Spleen (tissue), 11 donors: ENCODE data around the gene NCAN. TPM values are rescaled to one million over a fixed set of nuclear protein-coding genes. Genes with fewer than 3 reads are reported as not detected.
"Not testable (repeated sequence)": the region's sequence is repeated elsewhere in the genome, so short reads cannot be mapped to it uniquely, and the experiment has no call there.

ENCODE experiments used
- DNase-seq: peaks from one replicate; pipeline ENCODE4 v3.0.0-alpha.2; 2020
- H3K27ac ChIP-seq, 8 donors: fragments of 200-600 bp; sonication (generic) in 7 of 8; 1 replicate in 4 of 8; 2 replicates in 4 of 8; pipeline versions ENCODE4 v1.5.0 to v1.8.0; 2016 to 2021; ENCODE audit warnings: inconsistent platforms in 4 of 8, mild to moderate bottlenecking in 4 of 8, moderate library complexity in 1 of 8
- H3K27me3 ChIP-seq, 7 donors: fragments of 200-600 bp; sonication (generic) in 6 of 7; replicated peaks in 1 of 7; 1 replicate in 4 of 7; 2 replicates in 3 of 7; pipeline versions ENCODE4 v1.5.0 to v1.8.0; 2016 to 2021; ENCODE audit warnings: inconsistent platforms in 3 of 7, mild to moderate bottlenecking in 1 of 7
- H3K36me3 ChIP-seq, 6 donors: fragments of 200-600 bp; sonication (generic) in 5 of 6; 1 replicate in 4 of 6; 2 replicates in 2 of 6; pipeline versions ENCODE4 v1.5.0 to v1.8.0; 2016 to 2021; ENCODE audit warnings: inconsistent platforms in 2 of 6
- H3K4me1 ChIP-seq, 6 donors: fragments of 200-600 bp; sonication (generic) in 5 of 6; 1 replicate in 3 of 6; 2 replicates in 3 of 6; pipeline versions ENCODE4 v1.5.0 to v1.8.0; 2016 to 2021; ENCODE audit warnings: inconsistent platforms in 3 of 6
- H3K4me3 ChIP-seq, 8 donors: fragments of 200-600 bp; sonication (generic) in 7 of 8; 1 replicate in 4 of 8; 2 replicates in 4 of 8; pipeline versions ENCODE4 v1.5.0 to v1.8.0; 2016 to 2021; ENCODE audit warnings: inconsistent platforms in 4 of 8, mild to moderate bottlenecking in 4 of 8, moderate library complexity in 2 of 8
- H3K9me3 ChIP-seq, 8 donors: fragments of 200-600 bp; sonication (generic) in 7 of 8; 1 replicate in 4 of 8; 2 replicates in 4 of 8; pipeline versions ENCODE4 v1.5.0 to v1.8.0; 2016 to 2021; ENCODE audit warnings: inconsistent platforms in 4 of 8
- POLR2A ChIP-seq, 3 donors: fragments of 450-650 bp; IDR thresholded peaks; one replicate each; pipeline ENCODE4 v1.5.1; 2017; ENCODE audit warnings: antibody characterized with exemption in 3 of 3, mild to moderate bottlenecking in 1 of 3
- POLR2AphosphoS5 ChIP-seq, 3 donors: sonication (generic); formaldehyde crosslinking; IDR thresholded peaks; one replicate each; pipeline ENCODE4 v1.5.1; 2017; ENCODE audit warnings: antibody characterized with exemption in 3 of 3
- WGBS, 5 donors: extraction: QIAGEN DNeasy Blood & Tissue Kit in 3 of 5; methylation state at CpG; one replicate each; pipeline versions ENCODE4 v1.1.5 to v1.1.7; 2013 to 2018; 5-methylcytosine and 5-hydroxymethylcytosine counted together
- intact Hi-C: fragments of 100-400 bp; cut with DNase I; formaldehyde crosslinking; loops from one replicate; pipeline ENCODE4 v1.15.0; 2023; ENCODE audit warnings: low total_unique reads
- polyA plus RNA-seq, 3 donors: library from polyadenylated mRNA; stranded (reverse); fragments of 200-250 nt; gene quantifications; one replicate each; pipeline ENCODE4 v1.2.1, GENCODE V29; 2013
- total RNA-seq, 7 donors: library from RNA; depleted of rRNA in 3 of 7; stranded (reverse); fragments of >200 nt in 3 of 7; fragmentation: NEBNext Ultra II Directional in 4 of 7; extraction: Animal tissue kit (Norgen Biotek cat#: 25700) in 4 of 7; gene quantifications; one replicate each; pipeline versions ENCODE4 v1.1.0 to v1.2.1, GENCODE V29; 2016 to 2021
- TF ChIP-seq, protein P1 (sequence below), 11 experiments: fragments of 200-600 bp in 7 of 11; fragments of 450-650 bp in 4 of 11; sonication (generic) in 4 of 11; IDR thresholded peaks in 8 of 11; conservative IDR thresholded peaks in 3 of 11; 1 replicate in 7 of 11; 2 replicates in 4 of 11; pipeline versions ENCODE4 v1.4.0 to v1.8.0; 2016 to 2021; ENCODE audit warnings: antibody characterized with exemption in 11 of 11, inconsistent platforms in 4 of 11, mild to moderate bottlenecking in 1 of 11
- donor health status: healthy with polysubstance abuse.
- donor health status: DM: no; HTN: no; CAD: no; lungs with moderate emphysema.
- donor health status: DM: no; HTN: no; CAD: no.
- donor health status: Bipolar disorder and iron deficiency.
- donor health status: healthy.
- donor health status: DM: no; HTN: no; CAD: no.
- donor health status: DM: yes; HTN: yes; CAD: no.

NCAN gene
- total and polyA plus RNA-seq, 10 donors = 0.17 TPM; not detected in 9

DNA sequence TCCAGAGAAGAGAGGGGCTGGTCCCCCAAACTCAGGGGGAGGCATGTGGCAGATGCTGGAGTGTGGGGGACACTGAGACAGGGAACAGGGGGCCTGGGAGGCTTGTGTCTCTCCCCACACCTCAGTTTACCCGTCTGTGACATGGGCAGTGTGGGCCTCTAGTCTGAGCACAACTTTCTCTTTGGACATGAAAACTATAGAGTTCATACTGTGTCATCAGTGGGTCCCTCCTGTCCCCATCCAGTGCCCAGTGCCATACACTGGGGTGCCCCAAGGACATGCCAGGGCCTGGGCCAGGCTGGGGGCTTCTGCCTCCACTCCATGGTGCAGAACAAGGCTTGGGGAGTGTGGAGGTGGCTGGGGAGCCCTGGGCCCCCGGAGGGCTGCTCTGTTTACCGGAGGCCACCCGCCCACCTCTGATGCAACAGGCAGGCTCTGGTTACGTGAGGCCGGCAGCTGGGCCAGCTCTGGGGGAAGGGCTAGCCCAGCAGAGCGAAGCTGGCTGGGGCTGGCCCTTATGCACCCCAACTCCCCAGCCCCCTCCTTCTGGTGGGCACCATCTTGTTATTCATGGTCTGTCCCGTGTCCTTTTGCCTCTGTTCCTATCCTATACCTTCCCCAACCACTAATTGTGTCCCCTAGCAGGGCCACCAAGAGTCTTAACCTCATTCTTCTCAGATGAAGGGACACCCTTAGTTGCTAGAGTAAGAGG lies 39.8 kb upstream of the NCAN start:
- intact Hi-C loops = no loop called here
- H3K9me3 ChIP-seq = no peaks in the 10 kb centered on the region
- peaks cover 0 to 59% (median 21%) of the 10 kb centered on the region in 6 donors for H3K4me1 ChIP-seq
- no peak for DNase-seq
- peaks cover 0 to 39% (median 5%) of the 10 kb centered on the region in 6 donors for H3K36me3 ChIP-seq
- peak overlapping the region in 2 of 8 donors; percentile 42 to 69 for H3K27ac ChIP-seq
- TF ChIP-seq POLR2AphosphoS5 (IDR thresholded peaks at IDR 0.05) (peak in 1 of 3 donors; percentile 63), POLR2A (IDR thresholded peaks at IDR 0.05) (no peak)
- TF ChIP-seq, protein P1, sequence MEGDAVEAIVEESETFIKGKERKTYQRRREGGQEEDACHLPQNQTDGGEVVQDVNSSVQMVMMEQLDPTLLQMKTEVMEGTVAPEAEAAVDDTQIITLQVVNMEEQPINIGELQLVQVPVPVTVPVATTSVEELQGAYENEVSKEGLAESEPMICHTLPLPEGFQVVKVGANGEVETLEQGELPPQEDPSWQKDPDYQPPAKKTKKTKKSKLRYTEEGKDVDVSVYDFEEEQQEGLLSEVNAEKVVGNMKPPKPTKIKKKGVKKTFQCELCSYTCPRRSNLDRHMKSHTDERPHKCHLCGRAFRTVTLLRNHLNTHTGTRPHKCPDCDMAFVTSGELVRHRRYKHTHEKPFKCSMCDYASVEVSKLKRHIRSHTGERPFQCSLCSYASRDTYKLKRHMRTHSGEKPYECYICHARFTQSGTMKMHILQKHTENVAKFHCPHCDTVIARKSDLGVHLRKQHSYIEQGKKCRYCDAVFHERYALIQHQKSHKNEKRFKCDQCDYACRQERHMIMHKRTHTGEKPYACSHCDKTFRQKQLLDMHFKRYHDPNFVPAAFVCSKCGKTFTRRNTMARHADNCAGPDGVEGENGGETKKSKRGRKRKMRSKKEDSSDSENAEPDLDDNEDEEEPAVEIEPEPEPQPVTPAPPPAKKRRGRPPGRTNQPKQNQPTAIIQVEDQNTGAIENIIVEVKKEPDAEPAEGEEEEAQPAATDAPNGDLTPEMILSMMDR (IDR thresholded peaks at IDR 0.05 in 8 of 11, conservative IDR thresholded peaks at IDR 0.05 in 3 of 11) = no peak
- no peak overlapping the region for H3K4me3 ChIP-seq
- peaks cover 0 to 19% (median 0%) of the 10 kb centered on the region in 7 donors for H3K27me3 ChIP-seq
- 35 to 70% (median 60%) methylated on average over 5 to 8 of the region's 8 CpGs for WGBS, 5 donors

DNA sequence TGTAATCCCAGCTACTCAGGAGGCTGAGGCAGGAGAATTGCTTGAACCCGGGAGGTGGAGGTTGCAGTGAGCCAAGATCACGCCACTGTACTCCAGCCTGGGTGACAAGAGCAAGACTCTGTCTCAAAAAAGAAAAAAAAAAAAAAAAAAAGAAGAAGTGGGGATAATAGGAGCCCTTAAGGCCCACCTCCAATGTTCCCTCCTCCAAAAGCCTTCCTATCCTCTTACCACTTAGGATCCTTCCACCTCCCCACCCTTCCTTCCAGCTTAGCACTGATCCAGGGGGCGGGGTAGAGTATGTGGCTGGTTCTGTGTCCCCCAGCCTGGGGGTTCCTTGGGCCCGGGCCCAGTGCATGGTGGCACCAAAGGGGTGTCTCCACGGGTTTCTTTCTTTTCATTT lies 38.5 kb upstream of the NCAN start:
- H3K4me1 ChIP-seq = peaks cover 0 to 59% (median 21%) of the 10 kb centered on the region in 6 donors
- intact Hi-C loops, H3K9me3 ChIP-seq, H3K27ac ChIP-seq, DNase-seq, H3K4me3 ChIP-seq: not testable (repeated sequence)
- WGBS, 5 donors = 82 to 97% (median 86%) methylated on average over 5 of the region's 5 CpGs
- H3K36me3 ChIP-seq = peaks cover 0 to 50% (median 9%) of the 10 kb centered on the region in 6 donors
- peaks cover 0 to 19% (median 0%) of the 10 kb centered on the region in 7 donors for H3K27me3 ChIP-seq

DNA sequence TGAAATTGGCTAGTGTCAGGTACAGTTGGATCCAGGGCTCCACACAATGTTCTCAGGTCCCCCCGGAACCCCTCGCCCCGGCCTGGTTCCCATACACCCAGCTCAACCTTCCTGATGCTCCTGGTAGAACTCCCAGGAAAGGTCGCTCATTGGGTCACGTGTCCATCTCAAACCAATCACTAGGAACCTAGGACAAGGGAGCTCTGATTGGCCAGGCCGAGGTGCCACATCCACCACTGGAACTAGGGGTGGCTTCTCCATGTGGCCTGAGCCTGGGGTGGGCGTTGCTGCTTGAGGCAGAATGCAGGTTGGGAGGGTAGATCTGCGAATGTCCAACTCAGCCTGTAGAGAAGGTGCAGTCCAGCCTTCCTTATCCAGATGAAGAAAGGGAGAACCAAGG lies 34.8 kb upstream of the NCAN start:
- no peak overlapping the region for H3K27ac ChIP-seq
- H3K4me1 ChIP-seq = peaks cover 0 to 42% (median 8%) of the 10 kb centered on the region in 6 donors
- no peaks in the 10 kb centered on the region for H3K27me3 ChIP-seq
- DNase-seq = no peak
- WGBS, 5 donors = 78 to 95% (median 89%) methylated on average over 8 of the region's 8 CpGs
- TF ChIP-seq, protein P1 (IDR thresholded peaks at IDR 0.05 in 8 of 11, conservative IDR thresholded peaks at IDR 0.05 in 3 of 11) = no peak
- TF ChIP-seq POLR2A (IDR thresholded peaks at IDR 0.05) (no peak), POLR2AphosphoS5 (IDR thresholded peaks at IDR 0.05) (no peak)
- H3K36me3 ChIP-seq = peaks cover 4 to 73% (median 37%) of the 10 kb centered on the region in 6 donors
- no peak overlapping the region for H3K4me3 ChIP-seq
- no peaks in the 10 kb centered on the region for H3K9me3 ChIP-seq
- intact Hi-C loops = no loop called here

DNA sequence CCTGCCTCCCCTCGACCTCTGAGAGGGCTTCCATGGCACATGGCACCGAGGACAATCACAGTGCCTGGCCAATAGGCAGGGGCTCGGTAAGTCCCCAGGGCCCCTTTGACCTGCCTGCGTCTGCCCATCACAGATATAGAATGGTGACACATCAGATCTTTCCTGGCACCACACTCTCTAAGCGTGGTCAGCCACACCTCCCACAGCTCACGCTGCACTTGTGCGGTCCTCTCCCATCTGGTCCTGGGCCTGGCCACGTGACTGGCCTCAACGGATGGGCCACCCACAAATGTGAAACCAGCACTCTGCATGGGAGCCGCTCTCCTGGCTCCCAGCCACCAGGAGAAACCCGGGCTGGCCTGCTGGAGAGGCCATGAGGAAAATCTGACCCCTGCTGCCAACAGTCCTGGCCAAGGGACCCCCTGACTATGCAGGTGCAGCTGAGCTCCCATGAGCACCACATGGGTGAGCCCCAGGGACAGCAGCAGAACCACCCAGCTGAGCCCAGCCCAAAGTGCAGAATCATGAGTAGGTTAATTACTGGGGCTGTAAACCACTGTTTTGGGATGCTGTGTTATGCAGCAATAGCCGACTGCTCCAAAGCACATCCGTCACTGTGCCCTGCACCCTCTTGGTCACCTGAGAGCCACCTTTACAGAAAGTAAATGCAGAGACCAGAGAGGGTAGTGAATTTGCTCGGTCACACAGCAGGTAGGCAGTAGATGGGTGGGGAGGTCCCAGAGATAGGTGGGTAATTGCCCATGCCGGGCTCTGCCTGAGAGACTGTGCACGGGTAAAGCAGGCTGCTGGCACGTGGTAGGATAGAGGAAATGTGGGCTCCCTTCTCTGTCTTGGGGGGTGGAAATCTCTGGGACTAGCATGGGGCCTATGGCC lies 32.0 kb upstream of the NCAN start:
- TF ChIP-seq, protein P1 (IDR thresholded peaks at IDR 0.05 in 8 of 11, conservative IDR thresholded peaks at IDR 0.05 in 3 of 11) = no peak
- peak in 1 of 3 donors; percentile 20 for TF ChIP-seq POLR2AphosphoS5 (IDR thresholded peaks at IDR 0.05)
- 82 to 90% (median 85%) methylated on average over 10 to 17 of the region's 17 CpGs for WGBS, 5 donors
- intact Hi-C loops = no loop called here
- Histone ChIP-seq H3K9me3 (no peaks in the 10 kb centered on the region), H3K4me3 (no peak overlapping the region), H3K27ac (no peak overlapping the region), H3K27me3 (no peaks in the 10 kb centered on the region), H3K36me3 (peaks cover 4 to 95% (median 45%) of the 10 kb centered on the region in 6 donors), H3K4me1 (peaks cover 0 to 43% (median 7%) of the 10 kb centered on the region in 6 donors)
- no peak for DNase-seq
